Brain microvascular endothelial cell (primary cell): Measurements from ENCODE around the gene CXCR4.
A peak's percentile ranks its signal among the peaks of the same experiment; 100 is the strongest.

ENCODE experiments used
- DNase-seq: peaks from one replicate; pipeline ENCODE4 v3.0.0-alpha.2; 2020
- H3K27ac ChIP-seq: fragments of 250-450 bp; sonication (Bioruptor Pico); 2 replicates; pipeline ENCODE4 v1.5.1; 2020; ENCODE audit warnings: mild to moderate bottlenecking, moderate library complexity
- H3K27me3 ChIP-seq: fragments of 250-450 bp; sonication (Bioruptor Pico); replicated peaks from 2 replicates; pipeline ENCODE4 v1.5.1; 2020; ENCODE audit warnings: mild to moderate bottlenecking
- H3K36me3 ChIP-seq: fragments of 250-450 bp; sonication (Bioruptor Pico); replicated peaks from 2 replicates; pipeline ENCODE4 v1.5.1; 2020; ENCODE audit warnings: mild to moderate bottlenecking
- H3K4me3 ChIP-seq: 2 replicates; pipeline ENCODE4 v1.5.1; 2011; ENCODE audit warnings: low read depth, mild to moderate bottlenecking, control low read depth, low read length, moderate library complexity
- in situ Hi-C: cut with HindIII; loops from 2 replicates; pipeline ENCODE4 v1.10.0; 2017; ENCODE audit warnings: low sequenced_read_pairs, low pct_ligation_motif_present
- TF ChIP-seq, protein P1 (sequence below): IDR thresholded peaks from 2 replicates; pipeline ENCODE4 v1.5.1; 2011; ENCODE audit warnings: low read depth, mild to moderate bottlenecking, moderate library complexity, low read length, control low read depth, inconsistent platforms; ENCODE audit errors: missing control alignments

The CXCR4 gene

DNA sequence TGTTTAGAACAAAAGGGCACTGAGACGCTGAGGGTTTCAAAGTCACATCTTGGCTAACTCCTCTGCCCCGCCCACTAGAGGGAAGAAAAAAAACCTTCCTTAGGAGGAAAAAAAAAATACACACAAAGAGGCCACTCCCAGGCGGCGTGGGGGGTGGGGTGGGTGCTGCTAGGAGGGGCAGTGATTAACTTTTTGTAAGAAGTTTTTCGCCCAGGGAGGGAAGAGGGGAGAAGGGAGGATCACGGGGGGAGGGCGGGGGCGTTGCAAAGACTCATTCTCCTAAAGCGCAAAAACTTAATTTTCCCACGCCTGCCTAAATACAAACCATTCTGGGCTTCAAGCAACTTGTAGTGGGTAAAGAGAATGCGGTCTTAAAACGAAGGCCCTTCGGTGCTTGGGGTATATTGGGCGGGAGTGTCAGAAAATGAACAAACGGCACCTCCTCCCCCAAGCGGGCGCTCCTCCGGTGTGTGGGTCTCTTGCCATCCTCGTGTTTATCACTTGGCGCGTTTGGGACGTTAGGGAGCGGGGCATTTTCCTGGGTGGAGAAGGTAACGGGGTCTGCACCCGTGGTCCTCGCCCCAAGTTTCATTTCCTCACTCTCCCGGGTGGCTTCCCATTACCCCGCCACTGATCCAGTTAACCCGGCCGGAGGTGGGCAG is 1.7 kb downstream of the CXCR4 start:
- TF ChIP-seq, protein P1, sequence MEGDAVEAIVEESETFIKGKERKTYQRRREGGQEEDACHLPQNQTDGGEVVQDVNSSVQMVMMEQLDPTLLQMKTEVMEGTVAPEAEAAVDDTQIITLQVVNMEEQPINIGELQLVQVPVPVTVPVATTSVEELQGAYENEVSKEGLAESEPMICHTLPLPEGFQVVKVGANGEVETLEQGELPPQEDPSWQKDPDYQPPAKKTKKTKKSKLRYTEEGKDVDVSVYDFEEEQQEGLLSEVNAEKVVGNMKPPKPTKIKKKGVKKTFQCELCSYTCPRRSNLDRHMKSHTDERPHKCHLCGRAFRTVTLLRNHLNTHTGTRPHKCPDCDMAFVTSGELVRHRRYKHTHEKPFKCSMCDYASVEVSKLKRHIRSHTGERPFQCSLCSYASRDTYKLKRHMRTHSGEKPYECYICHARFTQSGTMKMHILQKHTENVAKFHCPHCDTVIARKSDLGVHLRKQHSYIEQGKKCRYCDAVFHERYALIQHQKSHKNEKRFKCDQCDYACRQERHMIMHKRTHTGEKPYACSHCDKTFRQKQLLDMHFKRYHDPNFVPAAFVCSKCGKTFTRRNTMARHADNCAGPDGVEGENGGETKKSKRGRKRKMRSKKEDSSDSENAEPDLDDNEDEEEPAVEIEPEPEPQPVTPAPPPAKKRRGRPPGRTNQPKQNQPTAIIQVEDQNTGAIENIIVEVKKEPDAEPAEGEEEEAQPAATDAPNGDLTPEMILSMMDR: no peak
- in situ Hi-C loops: no loop called here
- no peak for DNase-seq
- Histone ChIP-seq H3K27me3 (peaks cover 45% of the 10 kb centered on the region), H3K4me3 (peak overlapping the region; percentile 22), H3K27ac (no peak overlapping the region), H3K36me3 (no peaks in the 10 kb centered on the region)

DNA sequence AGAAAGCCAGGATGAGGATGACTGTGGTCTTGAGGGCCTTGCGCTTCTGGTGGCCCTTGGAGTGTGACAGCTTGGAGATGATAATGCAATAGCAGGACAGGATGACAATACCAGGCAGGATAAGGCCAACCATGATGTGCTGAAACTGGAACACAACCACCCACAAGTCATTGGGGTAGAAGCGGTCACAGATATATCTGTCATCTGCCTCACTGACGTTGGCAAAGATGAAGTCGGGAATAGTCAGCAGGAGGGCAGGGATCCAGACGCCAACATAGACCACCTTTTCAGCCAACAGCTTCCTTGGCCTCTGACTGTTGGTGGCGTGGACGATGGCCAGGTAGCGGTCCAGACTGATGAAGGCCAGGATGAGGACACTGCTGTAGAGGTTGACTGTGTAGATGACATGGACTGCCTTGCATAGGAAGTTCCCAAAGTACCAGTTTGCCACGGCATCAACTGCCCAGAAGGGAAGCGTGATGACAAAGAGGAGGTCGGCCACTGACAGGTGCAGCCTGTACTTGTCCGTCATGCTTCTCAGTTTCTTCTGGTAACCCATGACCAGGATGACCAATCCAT is 2.7 kb downstream of the CXCR4 start:
- H3K27ac ChIP-seq: no peak overlapping the region
- H3K27me3 ChIP-seq: peaks cover 42% of the 10 kb centered on the region
- H3K36me3 ChIP-seq: no peaks in the 10 kb centered on the region
- no peak for DNase-seq
- TF ChIP-seq, protein P1: no peak
- in situ Hi-C loops: no loop called here
- no peak overlapping the region for H3K4me3 ChIP-seq

DNA sequence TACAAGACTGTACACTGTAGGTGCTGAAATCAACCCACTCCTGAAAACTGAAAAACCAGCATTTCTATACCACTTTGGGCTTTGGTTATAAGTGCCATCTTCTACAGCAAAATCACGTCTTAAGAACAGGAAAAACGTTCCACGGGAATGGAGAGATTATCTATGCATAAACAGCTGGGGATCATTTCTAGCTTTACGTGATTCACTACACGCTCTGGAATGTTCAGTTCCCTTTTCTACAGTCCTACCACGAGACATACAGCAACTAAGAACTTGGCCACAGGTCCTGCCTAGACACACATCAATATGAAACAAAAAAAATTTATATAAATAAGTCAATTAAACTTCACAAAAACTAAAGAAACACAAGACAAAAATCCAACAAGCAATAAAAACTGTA is 3.6 kb downstream of the CXCR4 start:
- Histone ChIP-seq H3K27me3 (peaks cover 36% of the 10 kb centered on the region), H3K27ac (no peak overlapping the region), H3K4me3 (no peak overlapping the region), H3K36me3 (no peaks in the 10 kb centered on the region)
- TF ChIP-seq, protein P1: no peak
- no peak for DNase-seq
- in situ Hi-C loops: no loop called here

DNA sequence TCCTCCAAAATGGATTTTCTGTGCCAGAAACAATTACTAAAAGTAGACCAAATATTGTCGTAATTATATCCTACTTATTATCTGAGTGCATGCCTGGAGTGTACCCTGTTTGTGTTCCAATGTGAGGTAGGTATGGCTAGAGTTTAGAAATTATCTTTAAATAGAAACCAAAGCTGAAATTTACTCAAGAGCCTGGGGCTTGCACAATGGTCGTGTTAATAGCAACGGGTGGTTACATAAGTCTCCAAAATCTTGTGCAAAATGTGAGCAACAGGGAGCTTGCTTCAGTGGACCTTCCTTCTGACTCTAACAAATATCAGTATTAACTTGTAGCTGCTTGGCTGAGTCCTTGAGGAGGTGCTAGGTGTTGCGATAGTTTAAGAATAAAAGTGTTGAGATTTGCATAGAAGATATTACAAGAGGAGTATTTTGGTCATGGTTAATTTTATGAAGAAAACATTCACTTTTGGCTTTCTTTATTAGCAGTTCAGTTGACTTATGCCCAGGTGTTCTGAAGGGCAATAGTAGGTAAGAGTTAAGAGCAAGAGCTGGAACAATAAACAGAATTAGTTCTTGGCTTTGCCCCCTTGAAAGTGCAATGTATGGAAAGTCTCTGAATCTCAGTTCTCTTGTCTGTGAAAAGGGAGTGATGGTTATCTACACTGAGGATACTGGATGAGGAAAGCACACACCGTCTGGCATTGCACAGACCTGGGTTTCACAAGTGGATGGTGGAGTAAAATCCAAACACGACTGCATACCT is 4.6 kb downstream of the CXCR4 start:
- no peak overlapping the region for H3K27ac ChIP-seq
- TF ChIP-seq, protein P1: no peak
- in situ Hi-C loops: no loop called here
- no peak for DNase-seq
- H3K4me3 ChIP-seq: no peak overlapping the region
- H3K27me3 ChIP-seq: peaks cover 26% of the 10 kb centered on the region
- H3K36me3 ChIP-seq: no peaks in the 10 kb centered on the region

DNA sequence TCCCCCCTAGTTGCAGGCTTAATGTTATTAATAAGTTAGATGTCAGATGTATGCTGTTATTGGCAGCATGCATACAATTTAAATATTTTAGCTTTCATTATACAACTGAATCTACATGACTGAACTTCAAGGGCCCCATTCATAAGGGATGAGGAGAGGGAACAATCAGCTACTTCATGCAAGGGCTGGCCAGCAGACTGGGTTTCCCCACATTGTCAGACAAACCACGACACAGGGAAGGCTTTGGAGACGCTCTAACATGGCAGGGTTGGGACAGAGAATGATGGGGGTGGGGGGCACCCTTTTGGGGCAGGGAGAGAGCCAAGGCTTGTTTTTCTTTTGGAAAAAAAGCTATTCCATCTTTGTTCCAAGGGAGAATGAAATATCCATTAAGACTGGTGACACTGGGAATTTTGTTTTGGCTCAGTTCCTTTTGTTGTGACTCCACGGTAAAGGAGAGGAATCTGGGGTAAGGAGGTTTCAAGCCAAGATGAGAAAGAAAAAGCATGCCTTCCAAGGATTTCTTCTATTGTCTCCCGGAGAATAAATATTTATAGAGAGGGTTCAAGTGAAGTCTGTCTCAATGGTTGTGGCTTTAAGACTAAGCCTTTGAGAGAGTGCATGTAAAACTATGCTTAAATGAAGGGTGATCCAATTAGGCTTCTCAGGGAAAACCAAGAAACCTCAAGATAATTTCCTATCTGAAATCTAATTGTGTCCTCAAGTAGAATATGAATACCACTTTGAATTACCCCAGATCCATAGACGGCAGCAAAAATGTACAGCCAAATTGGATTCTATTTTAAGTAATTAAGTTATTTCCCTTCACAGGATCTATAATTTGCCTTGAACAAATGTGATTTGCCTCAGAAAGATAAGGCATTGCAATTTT is 5.4 kb downstream of the CXCR4 start:
- TF ChIP-seq, protein P1: no peak
- Histone ChIP-seq H3K4me3 (no peak overlapping the region), H3K36me3 (no peaks in the 10 kb centered on the region), H3K27me3 (peaks cover 27% of the 10 kb centered on the region), H3K27ac (no peak overlapping the region)
- in situ Hi-C loops: no loop called here
- DNase-seq: no peak
